HG02840 (cell line): ENCODE results near the gene CLDN24.
"Not testable (repeated sequence)": the region's sequence is repeated elsewhere in the genome, so short reads cannot be mapped to it uniquely, and the experiment has no call there.

Experiments used
- ATAC-seq: cut with Tn5 transposase; IDR thresholded peaks from one replicate; pipeline ENCODE4 v1.9.1; 2021; ENCODE audit warnings: mild to moderate bottlenecking, moderate library complexity, moderate number of reproducible peaks; ENCODE audit not compliant: unreplicated experiment, low FRiP score

The CLDN24 gene

DNA sequence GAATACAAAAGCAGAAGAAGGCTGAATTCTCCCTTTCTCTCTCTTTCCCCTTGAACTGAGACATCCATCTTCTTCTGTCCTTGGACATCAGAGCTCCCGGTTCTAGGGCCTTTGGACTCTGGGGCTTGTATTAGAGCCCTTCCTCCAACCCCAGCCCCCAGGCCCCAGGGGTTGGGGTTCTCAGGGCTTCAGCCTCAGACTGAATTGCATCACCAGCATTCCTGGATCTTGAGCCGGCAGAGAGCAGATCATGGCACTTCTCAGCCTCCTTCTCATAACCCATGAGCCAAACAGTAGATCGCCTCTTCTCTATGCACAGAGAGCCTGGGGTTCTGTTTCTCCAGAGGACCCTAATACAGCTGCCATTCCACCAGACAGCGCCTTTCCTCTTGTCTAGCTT, 25.3 kb upstream of the CLDN24 start:
- no peak for ATAC-seq

DNA sequence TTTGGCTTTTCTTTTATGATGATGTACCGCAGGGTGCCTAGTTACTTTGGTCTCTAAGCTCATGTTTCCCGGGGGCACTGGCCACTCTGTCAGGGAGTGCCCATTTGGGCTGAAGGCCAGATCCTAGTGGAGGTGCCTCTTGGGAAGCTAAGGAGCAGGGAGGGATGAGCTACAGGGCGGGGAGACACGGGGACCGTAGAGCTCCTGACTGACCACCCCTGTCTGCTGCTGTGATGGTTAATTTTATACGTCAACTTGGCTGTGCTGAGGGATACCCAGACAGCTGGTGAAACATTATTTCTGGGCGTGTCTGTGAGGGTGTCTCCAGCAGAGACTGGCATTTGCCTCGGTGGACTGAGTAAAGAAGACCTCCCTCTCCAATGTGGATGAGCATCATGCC, 24.9 kb upstream of the CLDN24 start:
- no peak for ATAC-seq

DNA sequence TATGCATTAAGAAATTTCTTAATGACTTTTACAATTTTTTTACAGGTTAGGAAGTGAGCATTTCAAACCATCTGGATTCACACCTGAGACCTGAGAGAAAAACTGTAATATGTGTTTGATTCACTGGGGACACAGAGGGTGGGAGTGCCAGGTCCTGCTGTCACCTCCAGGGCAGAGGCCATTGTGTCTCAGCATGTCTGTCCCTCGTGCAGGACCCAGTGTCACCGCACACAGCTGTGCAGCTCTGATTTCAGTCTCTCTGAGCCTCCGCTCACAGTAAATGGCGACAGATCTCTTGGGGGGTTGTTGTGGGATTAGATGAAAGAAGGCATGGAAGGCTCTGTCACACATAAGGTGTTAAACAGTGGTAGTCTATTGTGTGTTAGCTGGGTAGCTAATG, 23.0 kb upstream of the CLDN24 start:
- ATAC-seq, result no peak

DNA sequence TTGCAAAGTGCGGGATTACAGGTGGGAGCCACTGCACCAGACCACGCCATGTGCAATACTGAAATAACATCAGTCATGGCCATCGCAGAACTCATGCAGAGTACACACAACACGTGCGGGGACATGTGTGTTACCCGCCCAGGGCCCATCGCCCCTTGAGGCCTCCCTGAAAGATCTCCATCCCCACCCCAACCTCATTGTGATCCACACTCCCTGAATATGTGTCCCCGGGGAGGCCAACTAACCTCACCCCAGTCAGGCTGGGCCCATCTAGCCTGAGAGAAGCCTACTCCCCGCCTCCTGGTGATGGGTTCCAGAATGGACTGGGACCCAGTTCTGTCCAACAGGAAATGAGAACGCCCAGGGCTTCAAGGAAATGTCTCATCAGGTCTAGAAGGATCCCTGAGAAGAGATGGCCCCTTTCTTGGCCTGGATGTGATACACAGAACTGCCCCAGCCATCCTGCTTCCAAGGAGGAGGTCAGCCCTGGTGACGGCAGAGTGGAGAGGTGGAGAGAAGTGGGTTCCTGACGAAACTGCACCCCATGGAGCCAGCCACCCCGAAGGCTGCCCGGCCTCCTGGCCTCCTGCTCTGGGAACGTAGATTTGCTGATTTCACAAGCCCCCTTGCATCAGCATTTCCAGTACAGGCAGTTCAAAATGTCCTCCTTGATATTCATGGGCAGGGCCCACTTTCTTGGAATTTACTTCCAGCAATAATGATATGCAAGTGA, 22.5 kb upstream of the CLDN24 start:
- ATAC-seq, result no peak

DNA sequence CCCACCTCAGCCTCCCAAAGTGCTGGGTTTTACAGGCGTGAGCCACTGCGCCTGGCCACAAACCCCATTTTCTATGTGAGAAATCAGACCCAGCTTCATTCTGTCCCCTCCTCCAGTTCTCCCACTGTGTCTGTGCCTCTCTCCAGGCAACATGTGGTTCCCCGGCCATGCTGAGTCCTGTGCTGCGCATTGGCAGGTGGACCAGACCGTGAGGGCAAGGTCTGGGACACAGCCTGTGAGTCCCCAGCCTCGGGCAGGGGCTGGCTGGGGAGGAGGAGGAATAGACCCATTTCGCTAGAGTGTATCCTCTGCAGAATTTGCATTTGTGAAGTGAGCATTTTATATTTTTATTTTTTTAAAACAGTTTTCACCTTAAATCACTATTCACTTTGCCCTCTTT, 21.5 kb upstream of the CLDN24 start:
- no peak for ATAC-seq

DNA sequence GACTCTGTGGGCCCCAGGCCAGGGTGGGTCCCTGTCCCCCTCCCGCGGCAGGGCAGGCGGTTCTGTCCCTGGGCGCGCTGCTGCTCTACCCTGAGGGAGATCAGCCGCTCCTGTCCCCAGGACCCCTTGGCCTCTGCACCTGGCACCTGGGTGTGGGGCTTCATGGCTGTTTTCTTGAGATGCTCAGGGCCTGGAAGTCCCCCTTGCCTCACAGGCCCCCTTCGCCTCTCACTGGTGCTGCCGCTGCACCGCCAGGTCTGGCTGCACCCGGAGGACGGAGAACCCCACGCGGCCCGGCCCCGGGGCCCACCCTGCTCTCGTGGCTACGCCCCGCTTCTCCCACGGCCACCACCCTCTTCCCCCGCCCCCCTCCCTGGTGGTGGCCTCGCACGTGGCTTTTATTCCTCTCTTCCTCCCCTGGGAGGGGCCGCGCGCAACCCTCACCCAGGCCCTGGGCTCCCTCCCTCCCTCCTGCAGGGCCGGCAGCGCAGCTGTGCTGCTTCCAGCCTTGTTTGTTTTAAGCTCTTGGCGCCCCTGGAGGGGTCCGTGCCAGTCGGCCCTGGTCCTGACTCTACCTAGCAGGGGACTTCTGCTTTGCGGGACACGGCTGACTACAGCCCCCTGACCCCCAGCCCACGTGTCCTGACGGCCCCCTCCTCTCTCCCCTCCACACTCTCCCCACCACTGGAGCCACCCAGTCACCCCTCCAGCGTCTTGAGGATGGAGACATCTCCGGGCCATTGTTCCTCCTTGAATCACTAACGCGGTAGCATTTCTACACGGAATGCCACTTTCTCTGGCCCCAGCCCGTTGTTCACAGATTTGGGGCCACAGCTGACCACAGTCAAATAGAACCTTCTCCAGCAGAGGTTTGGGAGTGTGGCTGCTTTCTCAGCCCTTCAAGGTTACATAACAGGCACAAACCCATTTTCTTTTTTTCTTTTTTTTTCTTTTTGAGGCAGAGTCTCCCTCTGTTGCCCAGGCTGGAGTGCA, 20.6 kb upstream of the CLDN24 start:
- no peak for ATAC-seq

DNA sequence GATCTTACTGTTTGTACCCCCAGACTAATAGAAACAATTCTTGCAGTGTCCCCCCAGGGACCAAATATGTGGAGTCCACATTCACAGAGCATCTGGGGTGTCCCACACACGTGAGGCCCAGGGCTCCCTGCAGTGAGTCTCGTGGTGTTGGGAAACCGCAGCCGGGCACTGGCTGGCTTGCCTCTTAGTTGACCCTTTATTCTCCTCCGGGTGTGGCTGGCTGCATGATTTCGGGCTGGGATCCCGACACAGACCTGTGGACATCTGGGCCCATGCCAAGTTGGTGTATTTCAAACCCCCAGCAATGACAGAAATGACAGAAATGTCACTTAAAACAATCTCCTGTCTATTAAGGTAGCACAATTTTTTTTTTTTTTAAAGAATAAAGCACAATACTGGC, 15.6 kb upstream of the CLDN24 start:
- ATAC-seq, result no peak

DNA sequence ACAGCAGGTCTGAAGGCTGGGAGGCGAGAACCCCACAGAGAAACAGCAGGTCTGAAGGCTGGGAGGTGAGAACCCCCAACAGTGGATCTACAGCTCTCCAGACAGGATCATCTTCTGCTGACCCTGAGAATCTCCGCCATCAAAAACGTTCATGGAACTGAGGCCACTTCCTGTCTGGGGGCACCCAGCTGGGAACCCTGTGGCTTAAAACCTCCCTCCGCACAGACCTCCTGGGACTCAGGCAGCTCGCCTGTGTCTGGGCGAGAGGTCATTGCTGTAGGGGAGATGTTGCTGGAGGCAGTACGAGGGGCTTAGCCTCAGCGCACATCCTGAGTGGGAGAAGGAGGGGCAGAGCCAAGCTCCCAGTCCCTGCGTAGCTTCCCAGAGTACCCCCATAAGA, 15.1 kb upstream of the CLDN24 start:
- ATAC-seq, result no peak

DNA sequence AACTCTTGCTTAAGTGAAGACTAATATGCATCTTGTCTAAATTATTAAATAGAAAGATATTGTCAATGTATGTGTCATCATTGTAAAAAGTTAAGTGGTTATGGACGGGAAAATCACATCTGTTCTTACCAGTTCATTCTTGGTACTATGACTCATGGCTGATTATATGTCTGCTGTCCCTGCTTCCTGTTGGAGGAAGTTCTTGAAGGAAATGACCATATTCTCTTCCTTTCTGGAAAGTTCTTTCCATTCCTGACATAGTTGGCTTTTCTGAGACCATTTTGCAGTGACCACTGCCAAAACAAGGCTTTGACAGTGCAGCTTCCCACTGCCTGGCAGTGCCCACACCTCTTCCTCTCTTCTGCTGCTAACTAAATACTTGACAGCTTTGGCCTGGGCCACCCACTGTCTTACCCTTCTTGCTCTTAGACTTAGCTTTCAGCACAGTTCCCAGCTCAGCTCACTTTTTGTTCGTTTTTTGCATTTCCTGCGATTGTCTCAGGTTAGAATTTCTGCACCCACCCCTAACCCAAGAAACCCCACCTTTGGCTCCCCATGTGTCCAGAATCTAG, 13.2 kb upstream of the CLDN24 start:
- no peak for ATAC-seq

DNA sequence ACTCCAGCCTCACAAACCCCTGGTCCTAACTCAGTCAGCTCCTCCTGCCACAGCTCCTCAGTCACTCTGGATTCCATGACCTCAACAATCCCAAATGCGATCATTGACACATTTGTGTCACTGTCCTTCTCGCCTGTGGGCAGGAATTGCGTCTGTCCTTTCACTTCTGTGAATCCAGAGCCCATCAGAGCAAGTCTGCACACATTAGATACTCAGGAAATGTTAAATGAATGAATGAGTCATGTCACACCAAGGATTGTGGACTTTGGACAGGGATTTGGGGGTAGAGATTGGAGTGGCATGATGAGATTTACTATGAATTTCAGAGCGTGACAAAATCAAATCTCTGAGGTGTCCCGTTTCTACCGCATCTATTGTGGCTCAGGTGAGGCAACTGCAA, 11.8 kb upstream of the CLDN24 start:
- ATAC-seq, result no peak

DNA sequence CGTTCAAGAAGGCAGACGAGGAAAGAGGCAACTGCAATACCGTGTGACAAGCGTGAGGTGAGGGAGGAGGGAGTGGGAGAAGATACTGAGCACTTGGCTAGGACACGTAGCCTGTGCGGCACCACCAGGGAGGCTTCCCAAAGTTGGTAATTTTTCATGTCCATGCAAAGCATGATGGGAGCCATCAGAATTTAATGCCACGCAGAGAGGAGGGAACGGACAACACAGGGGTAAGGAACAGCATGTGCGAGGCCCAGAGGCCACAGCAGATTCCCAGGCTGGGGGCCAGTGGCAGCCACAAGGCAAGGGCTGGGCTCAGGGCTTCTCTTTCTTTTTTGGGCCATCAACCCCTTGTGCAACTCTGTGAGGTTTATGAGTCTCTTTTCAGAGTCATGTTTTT, 11.0 kb upstream of the CLDN24 start:
- ATAC-seq, result no peak

DNA sequence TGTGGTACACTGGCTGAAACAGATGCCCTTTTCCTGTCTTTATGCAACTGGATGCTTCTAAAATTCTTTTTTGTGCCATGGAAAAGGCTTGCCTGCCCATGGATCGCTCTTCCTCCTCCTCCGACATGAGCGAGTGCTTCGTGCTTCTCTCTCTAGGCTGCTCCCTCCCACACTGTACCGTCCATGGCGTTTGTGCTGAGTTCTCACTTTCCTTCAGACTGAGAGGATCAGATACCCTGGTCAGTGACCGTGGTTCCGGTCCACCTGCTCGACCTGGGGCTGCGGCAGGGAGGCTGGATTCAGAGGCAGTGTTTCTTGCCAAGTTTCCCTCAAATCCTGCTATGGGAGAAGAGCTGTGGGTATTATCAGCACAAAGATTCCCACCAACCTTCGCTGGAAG, 10.2 kb upstream of the CLDN24 start:
- ATAC-seq, result no peak

DNA sequence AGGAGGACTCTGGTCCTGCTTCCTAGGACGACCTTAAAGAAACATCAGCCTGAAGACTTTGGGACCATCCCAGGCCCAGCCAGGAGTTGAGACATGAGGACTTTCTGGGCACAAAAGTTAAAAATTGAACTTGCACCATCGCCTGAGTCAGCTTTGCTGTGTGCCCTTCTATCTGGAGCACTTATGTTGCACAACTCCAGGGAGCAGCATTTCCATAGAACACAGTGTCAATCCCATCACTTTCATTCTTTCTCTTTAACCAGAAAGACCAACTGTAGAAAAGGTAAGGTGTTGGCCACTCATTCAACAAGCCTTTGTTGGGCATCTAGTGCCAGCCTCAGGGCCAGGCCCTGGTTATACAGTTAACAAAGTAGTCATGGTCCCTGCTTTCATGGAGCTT, 8.6 kb upstream of the CLDN24 start:
- ATAC-seq, result no peak

DNA sequence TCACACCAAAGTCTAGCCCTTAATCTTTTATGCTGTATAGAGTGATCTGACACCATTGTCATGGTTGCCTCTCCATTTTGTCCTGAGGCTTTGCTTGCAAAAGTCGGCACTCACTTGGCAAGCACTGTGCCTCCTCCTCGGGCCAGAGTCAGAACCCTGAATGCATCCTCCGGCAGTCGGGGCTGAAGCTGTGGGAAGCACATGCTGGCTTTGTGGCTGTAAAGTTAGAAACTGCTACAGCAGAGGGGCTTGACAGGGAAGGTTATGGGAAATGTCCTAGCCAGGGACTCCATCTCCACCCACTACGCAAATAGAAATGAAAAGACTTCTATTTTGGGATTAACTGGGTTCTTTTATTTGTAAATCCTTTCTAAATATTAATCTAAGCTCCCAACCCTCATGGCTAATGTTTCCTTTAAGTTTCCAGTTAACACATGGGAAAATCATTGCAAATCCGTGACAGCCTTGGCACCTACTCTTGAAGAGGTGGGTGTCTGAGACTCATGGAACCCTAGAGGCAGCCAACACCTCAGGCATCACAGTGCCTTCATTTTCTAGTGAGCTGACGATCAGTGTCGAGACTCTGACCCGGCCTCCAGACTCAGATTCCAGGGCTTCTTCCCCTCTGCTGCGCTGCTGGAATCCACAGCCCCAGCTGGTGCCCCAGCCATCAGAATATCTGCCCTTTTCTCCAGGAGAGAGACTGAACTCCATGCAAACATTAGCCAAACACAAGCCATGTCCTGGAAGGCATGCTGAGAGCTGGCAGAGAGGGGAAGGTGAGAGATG, 7.9 kb upstream of the CLDN24 start:
- no peak for ATAC-seq

DNA sequence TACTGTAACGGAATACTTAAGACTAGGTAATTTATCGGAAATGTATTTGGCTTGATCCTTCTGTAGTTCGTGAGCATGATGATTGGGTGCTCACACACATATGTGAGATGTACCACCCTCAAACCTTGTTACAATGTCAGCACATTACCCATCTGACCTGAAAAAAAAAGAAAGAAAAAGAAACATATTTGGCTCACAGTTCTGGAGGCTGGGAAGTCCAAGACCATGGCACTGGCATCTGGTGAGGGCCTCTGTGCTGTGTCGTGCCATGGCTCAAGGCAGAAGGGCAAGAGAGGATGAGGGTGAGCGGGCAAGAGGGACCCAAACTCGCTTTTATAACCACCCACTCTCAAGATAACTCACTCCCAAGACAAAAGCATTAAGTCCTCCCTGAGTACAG, 7.0 kb upstream of the CLDN24 start:
- ATAC-seq, result no peak

DNA sequence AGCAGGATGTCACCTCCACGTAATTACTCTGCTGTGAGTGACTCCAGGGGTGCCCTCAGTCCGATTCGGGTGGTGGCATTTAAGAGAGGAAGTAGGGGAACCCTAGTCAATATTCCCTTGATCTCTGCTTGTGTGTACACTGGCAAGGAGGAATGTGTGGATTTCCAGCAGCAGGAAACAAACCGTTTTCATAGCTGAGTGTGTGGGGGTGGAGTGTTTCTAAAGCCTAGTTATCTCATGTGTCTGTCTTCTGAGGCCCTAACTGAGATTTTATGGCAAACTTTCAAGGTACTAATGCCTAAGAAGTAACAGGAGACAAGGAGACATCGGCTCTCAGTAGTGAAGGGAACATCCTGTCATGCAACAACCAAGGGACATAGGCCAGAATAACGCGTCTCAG, 6.6 kb upstream of the CLDN24 start:
- no peak for ATAC-seq

DNA sequence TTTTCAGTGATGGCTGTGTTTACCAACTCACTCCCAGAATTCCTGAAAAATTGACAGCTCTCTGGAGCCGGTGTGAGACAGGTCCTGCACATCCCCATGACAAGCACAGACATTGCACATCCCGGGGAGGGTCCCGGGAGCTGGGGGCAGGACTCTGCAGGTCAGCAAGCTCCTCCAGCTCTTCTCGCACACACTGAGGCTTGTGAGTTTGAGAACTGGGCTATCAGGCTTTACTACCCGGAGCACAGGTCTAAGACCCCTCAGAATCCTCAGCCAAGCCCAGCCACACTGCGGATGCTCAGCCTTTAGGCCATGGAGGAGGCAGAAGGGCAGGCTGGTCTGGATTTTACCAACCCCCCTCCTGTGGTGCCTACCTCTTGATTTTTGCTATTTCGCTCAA, 5.6 kb upstream of the CLDN24 start:
- no peak for ATAC-seq

DNA sequence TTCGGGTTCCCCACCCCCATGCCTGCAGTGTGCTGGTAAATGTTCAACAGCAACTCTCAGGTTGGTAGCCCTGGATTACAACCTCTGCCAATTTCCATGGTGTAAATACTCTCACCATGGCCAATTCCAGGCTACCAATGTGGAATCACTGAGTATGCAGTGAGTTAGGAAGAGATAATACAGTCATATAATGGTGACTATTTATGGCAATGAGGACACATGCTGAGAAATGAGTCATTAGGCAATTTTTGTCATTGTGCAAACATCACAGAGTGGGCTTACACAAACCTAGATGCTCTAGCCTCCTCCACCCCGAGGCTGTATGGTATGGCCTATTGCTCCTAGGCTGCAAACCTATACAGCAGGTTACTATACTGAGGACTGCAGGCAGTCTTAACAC, 4.6 kb upstream of the CLDN24 start:
- no peak for ATAC-seq

DNA sequence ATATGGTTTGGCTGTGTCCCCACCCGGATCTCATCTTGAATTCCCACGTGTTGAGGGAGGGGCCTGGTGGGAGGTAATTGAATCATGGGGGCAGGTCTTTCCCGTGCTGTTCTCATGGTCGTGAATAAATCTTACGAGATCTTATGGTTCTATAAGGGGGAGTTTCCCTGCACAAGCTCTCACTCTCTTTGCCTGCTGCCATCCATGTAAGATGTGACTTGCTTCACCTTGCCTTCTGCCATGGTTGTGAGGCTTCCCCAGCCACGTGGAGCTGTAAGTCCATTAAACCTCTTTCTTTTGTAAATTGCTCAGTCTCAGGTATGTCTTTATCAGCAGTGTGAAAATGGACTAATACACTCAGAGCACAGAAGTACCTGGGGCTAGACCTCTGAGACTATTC, 4.2 kb upstream of the CLDN24 start:
- ATAC-seq, result not testable (repeated sequence)

DNA sequence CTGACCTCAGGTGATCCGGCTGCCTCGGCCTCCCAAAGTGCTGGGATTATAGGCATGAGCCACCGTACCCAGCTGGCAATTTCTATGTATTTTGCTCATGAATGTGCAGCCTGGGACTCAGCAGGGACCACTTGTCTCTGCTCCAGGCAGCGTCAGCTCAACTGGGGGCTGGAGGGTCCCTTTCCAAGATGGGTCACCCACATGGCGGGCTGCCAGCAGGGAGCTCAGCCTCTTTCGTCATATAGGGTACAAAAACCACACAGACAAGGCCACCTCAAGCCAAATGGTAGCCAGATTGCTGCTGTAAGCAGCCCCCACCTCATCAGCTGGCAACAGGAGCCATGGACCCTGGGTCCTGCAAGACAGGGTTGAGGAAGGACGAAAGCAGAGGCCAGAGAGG, 2.4 kb upstream of the CLDN24 start:
- ATAC-seq, result no peak

DNA sequence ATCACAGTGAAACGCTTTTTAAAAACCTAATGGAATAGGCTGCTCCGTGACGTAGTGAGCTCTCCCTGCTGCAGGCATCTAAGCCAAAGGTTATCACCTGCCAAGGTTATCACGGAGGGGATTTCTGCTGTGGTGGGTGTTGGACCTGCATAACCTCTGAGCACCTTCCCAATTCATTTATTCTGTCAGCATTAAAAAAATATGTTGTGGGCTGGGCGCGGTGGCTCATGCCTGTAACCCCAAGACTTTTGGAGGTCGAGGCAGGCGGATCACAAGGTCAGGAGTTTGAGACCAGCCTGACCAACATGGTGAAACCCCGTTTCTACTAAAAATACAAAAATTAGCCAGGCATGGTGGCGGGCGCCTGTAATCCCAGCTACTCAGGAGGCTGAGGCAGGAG, 1.8 kb upstream of the CLDN24 start:
- ATAC-seq, result not testable (repeated sequence)
